ENCODE measurements around the gene RNF4.
"Not testable (repeated sequence)": the region's sequence is repeated elsewhere in the genome, so short reads cannot be mapped to it uniquely, and the experiment has no call there.

RNF4 gene

GRCh38 chr4:2468456-2469191 lies at the start of gene RNF4:
Gene RNF4, plus strand, starts transcription at chr4:2469106. Its CDS starts 21,388 bp downstream, at chr4:2490494.
- DNase-seq, result peak; percentile 88 to 96 (median 94)

GRCh38 chr4:2419814-2420213 lies 49.1 kb upstream of the RNF4 start:
- DNase-seq, result no peak

GRCh38 chr4:2421928-2422327 lies 47.0 kb upstream of the RNF4 start:
- no peak for DNase-seq

- DNase-seq, result no peak
These were observed 45.8 kb upstream of the RNF4 start for GRCh38 chr4:2423066-2423465.

- DNase-seq, result no peak
These were observed 45.2 kb upstream of the RNF4 start for GRCh38 chr4:2423695-2424094.

GRCh38 chr4:2424581-2424980 lies 44.3 kb upstream of the RNF4 start:
- DNase-seq, result no peak

- DNase-seq, result no peak
These were observed 43.4 kb upstream of the RNF4 start for GRCh38 chr4:2425386-2426068.

- DNase-seq, result no peak
These were observed 42.9 kb upstream of the RNF4 start for GRCh38 chr4:2426069-2426397.

- DNase-seq, result no peak
These were observed 42.1 kb upstream of the RNF4 start for GRCh38 chr4:2426711-2427275.

- DNase-seq, result no peak
These were observed 41.2 kb upstream of the RNF4 start for GRCh38 chr4:2427383-2428334.

- DNase-seq, result no peak
These were observed 40.3 kb upstream of the RNF4 start for GRCh38 chr4:2428496-2429213.

GRCh38 chr4:2429945-2430757 lies 38.8 kb upstream of the RNF4 start:
- not testable (repeated sequence) for DNase-seq

- DNase-seq, result no peak
These were observed 36.9 kb upstream of the RNF4 start for GRCh38 chr4:2432004-2432403.

- DNase-seq, result no peak
These were observed 35.8 kb upstream of the RNF4 start for GRCh38 chr4:2432991-2433530.

GRCh38 chr4:2433609-2434350 lies 35.1 kb upstream of the RNF4 start:
- DNase-seq, result no peak

- no peak for DNase-seq
These were observed 34.5 kb upstream of the RNF4 start for GRCh38 chr4:2434420-2434819.

GRCh38 chr4:2436301-2436700 lies 32.6 kb upstream of the RNF4 start:
- no peak for DNase-seq

GRCh38 chr4:2436761-2437474 lies 32.0 kb upstream of the RNF4 start:
- no peak for DNase-seq

GRCh38 chr4:2437475-2438215 lies 31.3 kb upstream of the RNF4 start:
- no peak for DNase-seq
